OCI-LY7 (cell line): ENCODE measurements around the gene HEATR5A. TPM values are rescaled to one million over a fixed set of nuclear protein-coding genes. Genes with fewer than 3 reads are reported as not detected.

Experiments
- BruUV-seq: library from RNA; stranded (reverse); fragments of 400-500 nt; replicated peaks from 2 replicates; lab custom pipeline; 2021; lab: Mats Ljungman, UMichigan
- CTCF ChIA-PET: fragments of 300-600 bp; sonication (Branson Sonifier 250); formaldehyde crosslinking; loops from one replicate; lab custom pipeline; 2022; ENCODE audit warnings: antibody characterized with exemption; ENCODE audit not compliant: unreplicated experiment; lab: Charles Lee
- POLR2A ChIA-PET: fragments of 300-600 bp; sonication (Branson Sonifier 250); formaldehyde crosslinking; loops from one replicate; lab custom pipeline; 2022; ENCODE audit warnings: antibody characterized with exemption; lab: Charles Lee
- DNase-seq: peaks from one replicate; pipeline ENCODE4 v3.0.0-alpha.2; 2015; ENCODE audit warnings: low spot score
- H2AFZ ChIP-seq: fragments of 200-600 bp; sonication (generic), shearing (Covaris generic); 2 replicates; pipeline ENCODE4 v1.6.1; 2014; ENCODE audit warnings: mild to moderate bottlenecking, antibody characterized with exemption, low read length, moderate library complexity
- H3K27ac ChIP-seq: fragments of 200-600 bp; sonication (generic); 2 replicates; pipeline ENCODE4 v1.5.1; 2014; ENCODE audit warnings: mixed run types, low read depth, mild to moderate bottlenecking, moderate library complexity, low read length, inconsistent platforms; ENCODE audit not compliant: poor library complexity, severe bottlenecking
- H3K36me3 ChIP-seq: fragments of 200-600 bp; sonication (generic); 2 replicates; pipeline ENCODE4 v1.6.1; 2014; ENCODE audit warnings: mild to moderate bottlenecking, antibody characterized with exemption, low read length, moderate library complexity, mixed read lengths; ENCODE audit not compliant: insufficient read depth
- H3K4me1 ChIP-seq: fragments of 200-600 bp; sonication (generic); 2 replicates; pipeline ENCODE4 v1.5.1; 2014; ENCODE audit warnings: mild to moderate bottlenecking, low read length; ENCODE audit not compliant: insufficient read depth, poor library complexity, severe bottlenecking
- H3K4me2 ChIP-seq: fragments of 200-600 bp; sonication (generic); 2 replicates; pipeline ENCODE4 v1.6.1; 2014; ENCODE audit warnings: mild to moderate bottlenecking, low read length
- H3K4me3 ChIP-seq: fragments of 200-600 bp; sonication (generic); 2 replicates; pipeline ENCODE4 v1.5.1; 2014; ENCODE audit warnings: mild to moderate bottlenecking, low read depth, low read length; ENCODE audit not compliant: poor library complexity, severe bottlenecking
- H3K79me2 ChIP-seq: fragments of 200-600 bp; sonication (generic); 2 replicates; pipeline ENCODE4 v1.6.1; 2016; ENCODE audit warnings: low read depth, mild to moderate bottlenecking, low read length, moderate library complexity, mixed read lengths; ENCODE audit not compliant: insufficient read depth
- H3K9me2 ChIP-seq: fragments of 200-600 bp; sonication (generic); 2 replicates; pipeline ENCODE4 v1.6.1; 2016; ENCODE audit warnings: mild to moderate bottlenecking, low read length, mixed read lengths; ENCODE audit not compliant: insufficient read depth
- H3K9me3 ChIP-seq: fragments of 200-600 bp; sonication (generic); 2 replicates; pipeline ENCODE4 v1.6.1; 2014; ENCODE audit warnings: mild to moderate bottlenecking, mixed run types, low read length, mixed read lengths
- H4K20me1 ChIP-seq: fragments of 200-600 bp; sonication (generic); 2 replicates; pipeline ENCODE4 v1.6.1; 2014; ENCODE audit warnings: mild to moderate bottlenecking, antibody characterized with exemption, low read length, moderate library complexity, mixed read lengths; ENCODE audit not compliant: insufficient read depth
- CTCF ChIP-seq: fragments of 200-600 bp; sonication (generic); conservative IDR thresholded peaks from 2 replicates; pipeline ENCODE4 v1.5.1; 2014; ENCODE audit warnings: mild to moderate bottlenecking, antibody characterized with exemption, low read length, moderate library complexity, mixed read lengths
- EZH2phosphoT487 ChIP-seq: fragments of 200-600 bp; sonication (generic); IDR thresholded peaks from 2 replicates; pipeline ENCODE4 v1.6.1; 2018; ENCODE audit warnings: low read depth, borderline replicate concordance, mild to moderate bottlenecking, mixed run types, antibody characterized with exemption, low read length, moderate library complexity, mixed read lengths
- intact Hi-C: fragments of 100-400 bp; cut with micrococcal nuclease; formaldehyde crosslinking; loops from one replicate; pipeline ENCODE4 v1.10.0; 2022; ENCODE audit not compliant: unreplicated experiment
- total RNA-seq, 2 experiments: library from RNA; depleted of rRNA in 1 of 2; stranded (reverse); fragments of >200 nt in 1 of 2; shearing (Covaris generic) in 1 of 2; gene quantifications; 2 replicates each; pipeline ENCODE4 v1.2.3, GENCODE V29; 2014 to 2022

HEATR5A gene
- total RNA-seq, 2 experiments from 2014 or later, result 12.0 to 16.2 TPM

- BruUV-seq, result no TSS peak
- Histone ChIP-seq H3K9me3 (no peaks in the 10 kb centered on the region), H3K27ac (no peak overlapping the region), H2AFZ (no peak overlapping the region), H3K4me1 (no peaks in the 10 kb centered on the region), H3K36me3 (no peaks in the 10 kb centered on the region), H3K4me2 (no peak overlapping the region), H4K20me1 (no peaks in the 10 kb centered on the region), H3K79me2 (no peaks in the 10 kb centered on the region), H3K9me2 (no peaks in the 10 kb centered on the region), H3K4me3 (no peak overlapping the region)
- no peak for DNase-seq
- CTCF ChIA-PET, result interaction anchor here (0.5 kb wide), 1 partner anchor 11 kb away, joined by 3 read pairs; no protein-coding TSS in a partner anchor
- TF ChIP-seq EZH2phosphoT487 (no peak), CTCF (peak; percentile 47)
- intact Hi-C loops, result no loop called here
- POLR2A ChIA-PET, result interaction anchor here (0.6 to 0.7 kb wide), 3 partner anchors 58 to 142 kb away, joined by 5 read pairs; no protein-coding TSS in a partner anchor
Observed at GRCh38 chr14:31286456-31287293, 133.7 kb downstream of the HEATR5A start.

- Histone ChIP-seq H3K9me2 (no peaks in the 10 kb centered on the region), H2AFZ (no peak overlapping the region), H3K79me2 (no peaks in the 10 kb centered on the region), H3K27ac (no peak overlapping the region), H3K9me3 (peaks cover 5% of the 10 kb centered on the region), H4K20me1 (no peaks in the 10 kb centered on the region), H3K36me3 (no peaks in the 10 kb centered on the region), H3K4me3 (no peak overlapping the region), H3K4me2 (no peak overlapping the region), H3K4me1 (no peaks in the 10 kb centered on the region)
- TF ChIP-seq CTCF (no peak), EZH2phosphoT487 (no peak)
- no peak for DNase-seq
- POLR2A ChIA-PET, result interaction anchor here (0.6 to 1.0 kb wide), 2 partner anchors 14 to 552 kb away, joined by 3 to 4 read pairs; no protein-coding TSS in a partner anchor
- no TSS peak for BruUV-seq
- intact Hi-C loops, result no loop called here
- CTCF ChIA-PET, result no interaction called here
Observed at GRCh38 chr14:31283578-31284252, 136.6 kb downstream of the HEATR5A start.
